ENCODE measurements around the gene PPP2R5C. TPM values are rescaled to one million over a fixed set of nuclear protein-coding genes. Genes with fewer than 3 reads are reported as not detected.
"Not testable (repeated sequence)": the region's sequence is repeated elsewhere in the genome, so short reads cannot be mapped to it uniquely, and the experiment has no call there.

PPP2R5C gene
- total RNA-seq, 2 donors from 2014 or later: 146 to 153 TPM

DNA sequence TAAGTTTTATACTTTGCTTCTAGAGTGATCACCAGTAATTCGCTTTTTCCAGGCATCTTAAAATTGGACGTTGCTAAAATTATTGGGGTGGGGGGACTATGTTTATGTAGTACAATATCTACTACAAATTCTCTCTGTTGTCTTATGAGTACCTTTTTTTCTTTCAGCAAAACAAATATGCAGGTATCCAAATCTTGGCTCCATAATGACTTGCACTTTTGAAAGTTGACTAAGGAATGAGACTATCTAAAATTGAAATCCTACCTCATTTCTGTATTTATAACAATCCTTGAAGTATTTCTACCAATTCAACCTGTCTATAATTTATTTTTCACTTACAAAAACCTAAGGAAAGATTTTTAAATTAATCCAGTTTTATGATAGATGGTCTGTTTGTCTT, 205.2 kb downstream of the PPP2R5C start:
- intact Hi-C loops (cut with DNase I): loop anchor here (10.0 kb wide), 1 partner anchor 348 kb away; the partner anchor contains the start of gene ZNF839
- peaks cover 4% of the 10 kb centered on the region for H3K4me1 ChIP-seq
- DNase-seq: no peak
- H3K27me3 ChIP-seq: no peaks in the 10 kb centered on the region
- no peak overlapping the region for H3K27ac ChIP-seq
- H3K9me3 ChIP-seq: no peaks in the 10 kb centered on the region
- TF ChIP-seq CTCF (IDR thresholded peaks at IDR 0.05): no peak
- H3K9ac ChIP-seq (ENCODE audit: low read depth in 2 of 2, low read length in 2 of 2): no peak overlapping the region
- no peak overlapping the region for H3K4me3 ChIP-seq
- H3K36me3 ChIP-seq: no peaks in the 10 kb centered on the region

DNA sequence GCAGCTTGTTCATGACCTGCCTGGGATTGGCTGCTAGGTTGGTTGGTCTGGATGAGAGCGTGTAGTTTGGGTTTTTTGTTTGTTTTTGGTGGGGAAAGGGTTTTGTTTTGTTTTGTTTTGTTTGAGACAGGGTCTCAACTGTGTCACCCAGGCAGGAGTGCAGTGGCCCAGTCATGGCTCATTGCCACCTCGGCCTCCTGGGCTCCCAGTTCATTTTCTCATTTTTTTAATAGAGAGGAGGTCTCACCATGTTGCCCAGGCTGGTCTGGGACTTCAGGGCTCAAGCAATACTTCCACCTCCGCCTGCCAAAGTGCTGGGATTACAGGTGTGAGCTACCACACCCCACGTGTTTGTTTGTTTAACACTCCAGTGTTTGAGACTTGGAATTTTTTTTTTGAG, 206.7 kb downstream of the PPP2R5C start:
- Histone ChIP-seq H3K36me3 (no peaks in the 10 kb centered on the region), H3K9ac (ENCODE audit: low read depth in 2 of 2, low read length in 2 of 2) (no peak overlapping the region), H3K27ac (no peak overlapping the region), H3K27me3 (no peaks in the 10 kb centered on the region), H3K9me3 (no peaks in the 10 kb centered on the region), H3K4me1 (peaks cover 10% of the 10 kb centered on the region), H3K4me3 (no peak overlapping the region)
- intact Hi-C loops (cut with DNase I): loop anchor here (10.0 kb wide), 1 partner anchor 347 kb away; the partner anchor contains the start of gene ZNF839
- no peak for DNase-seq
- TF ChIP-seq CTCF (IDR thresholded peaks at IDR 0.05): no peak

- no peak overlapping the region for H3K27ac ChIP-seq
- intact Hi-C loops (cut with DNase I): loop anchor here (10.0 kb wide), 1 partner anchor 345 kb away; the partner anchor contains the start of gene ZNF839
- no peaks in the 10 kb centered on the region for H3K36me3 ChIP-seq
- no peak for TF ChIP-seq CTCF (IDR thresholded peaks at IDR 0.05)
- no peak overlapping the region for H3K9ac ChIP-seq (ENCODE audit: low read depth in 2 of 2, low read length in 2 of 2)
- H3K9me3 ChIP-seq: no peaks in the 10 kb centered on the region
- no peak overlapping the region for H3K4me3 ChIP-seq
- DNase-seq: no peak
- H3K4me1 ChIP-seq: peaks cover 10% of the 10 kb centered on the region
- no peaks in the 10 kb centered on the region for H3K27me3 ChIP-seq
These were observed 208.0 kb downstream of the PPP2R5C start for GRCh38 chr14:101969481-101969880.

DNA sequence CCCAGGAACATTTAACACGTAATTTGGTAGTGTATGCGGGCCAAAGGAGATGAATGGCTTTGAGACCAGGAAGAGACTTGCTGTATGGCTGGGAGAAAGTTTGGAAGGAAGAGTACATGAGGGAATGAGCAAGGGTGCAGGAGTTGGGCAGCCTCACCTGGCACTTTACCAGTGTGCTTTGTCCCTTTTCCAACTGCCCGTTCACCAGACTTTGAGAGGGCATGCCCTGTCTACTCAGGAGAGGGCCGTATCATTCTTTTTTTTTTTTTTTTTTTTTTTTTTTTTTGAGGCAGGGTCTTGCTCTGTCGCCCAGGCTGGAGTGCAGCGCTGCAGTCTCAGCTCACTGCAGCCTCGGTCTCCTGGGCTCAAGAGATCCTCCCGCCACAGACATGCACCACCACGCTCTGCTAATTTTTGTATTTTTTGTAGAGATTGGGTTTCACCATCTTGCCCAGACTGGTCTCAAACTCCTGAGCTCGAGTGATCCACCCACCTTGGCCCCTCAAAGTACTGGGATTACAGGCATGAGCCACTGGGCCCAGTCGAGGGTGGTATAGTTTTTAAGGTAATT, 209.4 kb downstream of the PPP2R5C start:
- intact Hi-C loops (cut with DNase I): no loop called here
- Histone ChIP-seq H3K9me3 (no peaks in the 10 kb centered on the region), H3K27ac (peak overlapping the region; percentile 28), H3K27me3 (no peaks in the 10 kb centered on the region), H3K9ac (ENCODE audit: low read depth in 2 of 2, low read length in 2 of 2) (no peak overlapping the region), H3K4me1 (peaks cover 10% of the 10 kb centered on the region), H3K4me3 (no peak overlapping the region), H3K36me3 (no peaks in the 10 kb centered on the region)
- no peak for DNase-seq
- TF ChIP-seq CTCF (IDR thresholded peaks at IDR 0.05): no peak

DNA sequence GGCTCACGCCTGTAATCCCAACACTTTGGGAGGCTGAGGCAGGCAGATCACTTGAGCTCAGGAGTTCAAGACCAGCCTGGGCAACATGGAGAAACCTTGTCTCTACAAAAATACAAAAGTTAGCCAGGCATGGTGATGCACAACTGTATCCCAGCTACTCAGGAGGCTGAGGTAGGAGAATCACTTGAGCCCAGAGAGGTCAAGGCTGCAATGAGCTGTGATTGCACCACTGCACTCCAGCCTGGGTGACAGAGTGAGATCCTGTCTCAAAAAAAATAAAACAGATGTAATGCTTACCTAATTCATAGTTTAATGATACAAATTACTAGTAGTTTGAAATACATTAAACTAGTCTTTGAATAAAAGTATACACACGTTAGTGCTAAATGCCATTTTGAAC, 209.9 kb downstream of the PPP2R5C start:
- DNase-seq; H3K27me3 ChIP-seq; H3K36me3 ChIP-seq; H3K9me3 ChIP-seq; H3K9ac ChIP-seq (ENCODE audit: low read depth in 2 of 2, low read length in 2 of 2); H3K4me3 ChIP-seq; intact Hi-C loops (cut with DNase I): not testable (repeated sequence)
- Histone ChIP-seq H3K27ac (peak overlapping the region; percentile 56), H3K4me1 (peaks cover 10% of the 10 kb centered on the region)

DNA sequence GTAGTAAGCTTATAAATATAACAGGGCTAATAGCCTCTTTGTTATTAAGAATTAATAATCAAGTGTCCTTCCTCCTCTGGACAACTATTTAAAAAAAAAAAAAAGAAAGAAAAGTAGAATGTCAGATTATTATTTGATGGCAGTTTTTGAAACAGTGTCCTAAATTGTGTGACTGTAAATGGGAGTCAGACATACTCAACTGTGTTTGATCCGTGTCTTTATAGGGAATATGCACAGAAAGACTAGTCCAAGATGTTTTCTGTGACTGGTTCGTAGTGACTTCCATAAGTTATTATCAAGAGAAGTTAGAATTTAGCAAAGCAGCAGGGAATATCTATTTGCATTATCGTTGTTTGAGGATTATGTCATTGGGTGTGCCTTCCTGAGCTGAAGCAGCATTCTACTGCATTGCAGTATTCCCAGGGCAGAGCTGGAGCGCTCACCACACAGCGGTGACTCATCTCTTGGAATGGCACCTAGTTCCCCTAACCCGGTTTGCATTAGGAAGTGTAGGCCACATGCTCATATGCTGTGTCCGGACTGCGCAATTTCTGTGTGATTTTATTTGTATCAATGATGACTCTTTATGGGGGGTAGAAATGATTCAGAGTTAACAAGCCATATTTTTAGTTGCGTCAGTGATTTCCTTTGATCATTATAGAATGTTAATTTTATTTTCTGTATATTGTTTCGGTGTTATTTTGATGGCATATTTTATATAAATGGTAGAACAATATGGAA, 210.8 kb downstream of the PPP2R5C start:
- DNase-seq: peak; percentile 86
- Histone ChIP-seq H3K36me3 (no peaks in the 10 kb centered on the region), H3K4me1 (peaks cover 7% of the 10 kb centered on the region), H3K27ac (peak overlapping the region; percentile 56), H3K9ac (ENCODE audit: low read depth in 2 of 2, low read length in 2 of 2) (peak overlapping the region in 1 of 2 donors; percentile 49), H3K27me3 (no peaks in the 10 kb centered on the region), H3K4me3 (no peak overlapping the region), H3K9me3 (no peaks in the 10 kb centered on the region)
- intact Hi-C loops (cut with DNase I): no loop called here
- TF ChIP-seq CTCF (IDR thresholded peaks at IDR 0.05): no peak

Measured in colonic mucosa (tissue), 4 donors.